Neural progenitor cell (in vitro differentiated cells): ENCODE data around the gene PTPRN2. TPM values are rescaled to one million over a fixed set of nuclear protein-coding genes. Genes with fewer than 3 reads are reported as not detected.
"Not testable (repeated sequence)": the region's sequence is repeated elsewhere in the genome, so short reads cannot be mapped to it uniquely, and the experiment has no call there.

ENCODE experiments used
- DNase-seq: peaks from one replicate; pipeline ENCODE4 v3.0.0-alpha.2; 2016; ENCODE audit warnings: low spot score
- H2AFZ ChIP-seq: fragments of 200-600 bp; sonication (generic); replicated peaks from 2 replicates; pipeline ENCODE4 v1.6.1; 2016; ENCODE audit warnings: antibody characterized with exemption
- H3F3A ChIP-seq: fragments of 200-600 bp; sonication (generic); 2 replicates; pipeline ENCODE4 v1.6.1; 2016; ENCODE audit warnings: antibody characterized with exemption, low read depth
- H3K27ac ChIP-seq: fragments of 200-600 bp; sonication (generic); 2 replicates; pipeline ENCODE4 v1.5.1; 2016; ENCODE audit warnings: mild to moderate bottlenecking
- H3K27me3 ChIP-seq: fragments of 200-600 bp; sonication (generic); 2 replicates; pipeline ENCODE4 v1.6.1; 2016; ENCODE audit warnings: mild to moderate bottlenecking, moderate library complexity
- H3K36me3 ChIP-seq: fragments of 200-600 bp; sonication (generic); 2 replicates; pipeline ENCODE4 v1.5.1; 2016
- H3K4me1 ChIP-seq: fragments of 200-600 bp; sonication (generic); 2 replicates; pipeline ENCODE4 v1.6.1; 2016; ENCODE audit warnings: mixed run types
- H3K4me2 ChIP-seq: fragments of 200-600 bp; sonication (generic); 2 replicates; pipeline ENCODE4 v1.6.1; 2016
- H3K4me3 ChIP-seq: fragments of 200-600 bp; sonication (generic); 2 replicates; pipeline ENCODE4 v1.5.1; 2016
- H3K79me2 ChIP-seq: fragments of 200-600 bp; sonication (generic); 2 replicates; pipeline ENCODE4 v1.6.1; 2016; ENCODE audit warnings: low read depth
- H3K9ac ChIP-seq: fragments of 200-600 bp; sonication (generic); 2 replicates; pipeline ENCODE4 v1.6.1; 2016
- H3K9me3 ChIP-seq: fragments of 200-600 bp; sonication (generic); 2 replicates; pipeline ENCODE4 v1.5.1; 2016; ENCODE audit warnings: low read depth
- H4K20me1 ChIP-seq: fragments of 200-600 bp; sonication (generic); 2 replicates; pipeline ENCODE4 v1.6.1; 2016; ENCODE audit warnings: low read depth
- H3K27ac Mint-ChIP-seq: 3 replicates; pipeline ENCODE4 v1.8.0; 2021; ENCODE audit warnings: mixed read lengths
- H3K27me3 Mint-ChIP-seq: 2 replicates; pipeline ENCODE4 v1.8.0; 2022; ENCODE audit warnings: low read depth, mild to moderate bottlenecking, inconsistent platforms, moderate library complexity, mixed read lengths; ENCODE audit not compliant: insufficient read depth
- H3K36me3 Mint-ChIP-seq: 3 replicates; pipeline ENCODE4 v1.8.0; 2021; ENCODE audit warnings: mixed read lengths
- H3K4me1 Mint-ChIP-seq: 3 replicates; pipeline ENCODE4 v1.8.0; 2021; ENCODE audit warnings: mixed read lengths
- H3K4me3 Mint-ChIP-seq: 3 replicates; pipeline ENCODE4 v1.8.0; 2021; ENCODE audit warnings: mild to moderate bottlenecking, moderate library complexity, mixed read lengths
- H3K9me3 Mint-ChIP-seq: 3 replicates; pipeline ENCODE4 v1.8.0; 2020; ENCODE audit warnings: mixed read lengths
- CTCF ChIP-seq: fragments of 200-600 bp; sonication (generic); IDR thresholded peaks from 2 replicates; pipeline ENCODE4 v1.5.1; 2017; ENCODE audit warnings: antibody characterized with exemption, mild to moderate bottlenecking
- EZH2 ChIP-seq: fragments of 200-600 bp; sonication (generic); IDR thresholded peaks from 2 replicates; pipeline ENCODE4 v1.6.1; 2017; ENCODE audit warnings: antibody characterized with exemption, mild to moderate bottlenecking, moderate library complexity
- EZH2phosphoT487 ChIP-seq: fragments of 200-600 bp; sonication (generic); IDR thresholded peaks from 2 replicates; pipeline ENCODE4 v1.6.1; 2017; ENCODE audit warnings: antibody characterized with exemption
- total RNA-seq: library from RNA; depleted of rRNA; stranded (reverse); fragments of >200 nt; gene quantifications from 2 replicates; pipeline ENCODE4 v1.2.3, GENCODE V29; 2015; ENCODE audit warnings: low replicate concordance

Gene PTPRN2
- total RNA-seq, 1 donor from 2014 or later, result 3.0 TPM

- Histone ChIP-seq H3K9ac (no peak overlapping the region), H4K20me1 (no peaks in the 10 kb centered on the region), H2AFZ (no peak overlapping the region), H3K27me3 (no peaks in the 10 kb centered on the region), H3K36me3 (no peaks in the 10 kb centered on the region), H3K4me1 (peaks cover 13% of the 10 kb centered on the region), H3F3A (no peaks in the 10 kb centered on the region), H3K9me3 (no peaks in the 10 kb centered on the region), H3K79me2 (no peaks in the 10 kb centered on the region), H3K27ac (no peak overlapping the region), H3K4me3 (no peak overlapping the region), H3K4me2 (no peak overlapping the region)
- DNase-seq, result no peak
- Mint-ChIP-seq H3K27ac (no peak overlapping the region), H3K4me1 (peaks cover 19% of the 10 kb centered on the region), H3K36me3 (no peaks in the 10 kb centered on the region), H3K27me3 (peaks cover 3% of the 10 kb centered on the region), H3K9me3 (no peaks in the 10 kb centered on the region), H3K4me3 (no peak overlapping the region)
- TF ChIP-seq EZH2phosphoT487, result no peak
- no peak for TF ChIP-seq CTCF
- TF ChIP-seq EZH2, result no peak
Observed at GRCh38 chr7:157898261-157898660, 689.4 kb downstream of the PTPRN2 start.

DNA sequence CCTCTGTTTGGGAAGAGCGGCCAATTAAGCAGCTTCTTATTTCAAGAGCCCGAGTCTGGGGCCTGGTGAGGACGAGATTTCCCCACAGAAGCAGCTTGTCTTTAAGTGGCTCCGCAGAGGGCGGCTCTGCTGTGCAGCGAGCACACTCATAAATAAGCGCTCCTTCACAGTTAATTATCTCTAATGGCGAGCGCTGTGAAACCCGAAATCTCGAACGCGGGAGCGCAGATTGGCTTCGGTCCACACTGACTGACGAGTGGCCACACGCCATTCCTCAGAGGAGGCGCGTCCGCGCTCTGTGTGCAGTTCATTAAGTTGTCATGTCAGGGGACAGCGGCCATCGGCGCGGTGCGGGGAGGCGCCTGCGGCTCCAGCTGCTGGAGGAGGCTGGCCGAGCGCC is 689.9 kb downstream of the PTPRN2 start:
- H3K9ac ChIP-seq, result no peak overlapping the region
- DNase-seq, result peak; percentile 26

DNA sequence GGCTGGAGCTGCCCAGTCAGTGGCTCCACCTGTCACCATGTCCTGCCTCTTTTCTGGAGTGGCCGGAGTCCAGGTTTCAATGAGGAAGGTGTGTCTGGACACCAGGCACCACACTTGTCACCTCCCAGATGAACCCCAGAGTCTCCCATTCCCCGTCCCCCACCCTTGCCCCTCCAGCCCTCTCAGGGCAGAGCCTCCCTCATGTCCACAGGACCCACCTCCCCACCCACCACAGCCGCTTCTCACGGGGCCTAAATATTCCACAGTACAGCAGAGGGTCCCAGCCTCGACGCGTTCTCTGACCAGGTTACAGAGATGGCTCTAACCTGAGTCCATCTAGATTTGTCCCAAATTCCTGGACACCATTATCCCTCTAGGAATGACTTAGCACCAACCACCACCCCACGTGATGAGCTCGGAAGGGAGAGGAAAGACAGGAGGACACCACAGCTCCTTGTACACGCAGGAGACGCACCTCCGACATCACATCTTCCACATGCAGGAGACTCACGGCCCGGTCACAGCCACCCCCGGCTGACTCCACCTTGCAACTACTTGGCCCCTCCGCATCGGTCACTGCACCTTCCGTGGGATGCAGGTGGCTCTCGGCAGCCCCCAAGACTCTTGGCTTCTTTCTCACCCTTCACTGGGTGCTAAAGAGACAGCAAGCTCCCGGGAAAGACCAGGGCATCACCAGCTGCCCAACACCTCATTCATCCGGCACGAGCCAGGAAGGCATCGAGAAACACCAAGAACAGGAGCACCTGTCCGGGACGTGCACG is 690.7 kb downstream of the PTPRN2 start:
- Histone ChIP-seq H3K4me3 (no peak overlapping the region), H3K27ac (no peak overlapping the region), H3K79me2 (no peaks in the 10 kb centered on the region), H2AFZ (no peak overlapping the region), H3K36me3 (no peaks in the 10 kb centered on the region), H3K9ac (no peak overlapping the region), H3K4me2 (no peak overlapping the region), H3K9me3 (no peaks in the 10 kb centered on the region), H3K27me3 (no peaks in the 10 kb centered on the region), H3F3A (no peaks in the 10 kb centered on the region), H4K20me1 (no peaks in the 10 kb centered on the region), H3K4me1 (peaks cover 13% of the 10 kb centered on the region)
- no peak overlapping the region for H3K4me3 Mint-ChIP-seq
- no peak for TF ChIP-seq EZH2
- no peak for TF ChIP-seq EZH2phosphoT487
- no peak for TF ChIP-seq CTCF
- H3K27me3 Mint-ChIP-seq, result peaks cover under 1% of the 10 kb centered on the region
- H3K9me3 Mint-ChIP-seq, result no peaks in the 10 kb centered on the region
- no peaks in the 10 kb centered on the region for H3K36me3 Mint-ChIP-seq
- DNase-seq, result no peak
- H3K4me1 Mint-ChIP-seq, result peaks cover 19% of the 10 kb centered on the region
- peak overlapping the region; percentile 39 for H3K27ac Mint-ChIP-seq

More for the DNA sequence above, 689.9 kb downstream of the PTPRN2 start:
- Histone ChIP-seq H3K4me2 (no peak overlapping the region), H3K4me3 (no peak overlapping the region), H3F3A (no peaks in the 10 kb centered on the region), H3K79me2 (no peaks in the 10 kb centered on the region), H3K27me3 (no peaks in the 10 kb centered on the region), H3K4me1 (peaks cover 13% of the 10 kb centered on the region), H2AFZ (peak overlapping the region; percentile 26), H3K9me3 (no peaks in the 10 kb centered on the region), H3K36me3 (no peaks in the 10 kb centered on the region), H4K20me1 (no peaks in the 10 kb centered on the region), H3K27ac (no peak overlapping the region)
- TF ChIP-seq EZH2phosphoT487, result no peak
- TF ChIP-seq CTCF, result no peak
- no peak for TF ChIP-seq EZH2
- Mint-ChIP-seq H3K27ac (no peak overlapping the region), H3K36me3 (no peaks in the 10 kb centered on the region), H3K4me1 (peaks cover 19% of the 10 kb centered on the region), H3K9me3 (no peaks in the 10 kb centered on the region), H3K4me3 (no peak overlapping the region), H3K27me3 (peaks cover 3% of the 10 kb centered on the region)

DNA sequence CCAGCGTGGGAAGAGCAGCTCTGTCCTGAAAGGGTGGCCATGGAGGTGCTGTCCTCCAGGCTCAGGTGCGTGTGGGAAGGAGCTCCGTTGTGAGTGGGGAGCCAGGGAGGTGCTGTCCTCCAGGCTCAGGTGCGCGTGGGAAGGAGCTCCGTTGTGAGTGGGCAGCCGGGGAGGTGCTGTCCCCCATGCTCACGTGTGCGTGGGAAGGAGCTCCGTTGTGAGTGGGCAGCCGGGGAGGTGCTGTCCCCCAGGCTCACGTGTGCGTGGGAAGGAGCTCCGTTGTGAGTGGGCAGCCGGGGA is 691.3 kb downstream of the PTPRN2 start:
- H3K79me2 ChIP-seq, H3K9me3 ChIP-seq, H2AFZ ChIP-seq, H4K20me1 ChIP-seq, H3K9me3 Mint-ChIP-seq, H3K4me2 ChIP-seq, H3K27me3 Mint-ChIP-seq, H3K27me3 ChIP-seq, H3K27ac ChIP-seq, H3K4me3 Mint-ChIP-seq, H3F3A ChIP-seq, H3K4me3 ChIP-seq, DNase-seq, H3K36me3 Mint-ChIP-seq, H3K36me3 ChIP-seq, H3K9ac ChIP-seq: not testable (repeated sequence)
- H3K4me1 ChIP-seq, result peaks cover 13% of the 10 kb centered on the region
- Mint-ChIP-seq H3K27ac (peak overlapping the region; percentile 79), H3K4me1 (peaks cover 19% of the 10 kb centered on the region)
